Middle frontal gyrus (tissue), 1 donor: ENCODE measurements around the gene GAB1.

Source experiments
- DNase-seq: peaks from one replicate; pipeline ENCODE4 v3.0.0-alpha.2; 2015; ENCODE audit warnings: low spot score; ENCODE audit errors: extremely low spot score

The GAB1 gene

GRCh38 chr4:143383005-143383574 is 46.4 kb downstream of the GAB1 start:
- no peak for DNase-seq

GRCh38 chr4:143384381-143384994 is 47.8 kb downstream of the GAB1 start:
- no peak for DNase-seq

GRCh38 chr4:143386812-143387211 is 50.1 kb downstream of the GAB1 start:
- DNase-seq = no peak

GRCh38 chr4:143389579-143390195 is 53.0 kb downstream of the GAB1 start:
- DNase-seq = no peak

GRCh38 chr4:143390764-143391163 is 54.1 kb downstream of the GAB1 start:
- DNase-seq = no peak

- DNase-seq = no peak
These were observed 54.6 kb downstream of the GAB1 start for GRCh38 chr4:143391261-143391660.

GRCh38 chr4:143391895-143392294 is 55.2 kb downstream of the GAB1 start:
- no peak for DNase-seq

- DNase-seq = no peak
These were observed 56.5 kb downstream of the GAB1 start for GRCh38 chr4:143393195-143393594.

GRCh38 chr4:143394739-143395453 is 58.2 kb downstream of the GAB1 start:
- no peak for DNase-seq

GRCh38 chr4:143396695-143397094 is 60.0 kb downstream of the GAB1 start:
- no peak for DNase-seq

GRCh38 chr4:143397335-143397734 is 60.7 kb downstream of the GAB1 start:
- DNase-seq = no peak

- no peak for DNase-seq
These were observed 61.2 kb downstream of the GAB1 start for GRCh38 chr4:143397887-143398286.

GRCh38 chr4:143399113-143399949 is 62.7 kb downstream of the GAB1 start:
- DNase-seq = no peak

- DNase-seq = no peak
These were observed 63.4 kb downstream of the GAB1 start for GRCh38 chr4:143400082-143400481.

GRCh38 chr4:143402776-143403552 is 66.3 kb downstream of the GAB1 start:
- no peak for DNase-seq

- no peak for DNase-seq
These were observed 66.8 kb downstream of the GAB1 start for GRCh38 chr4:143403553-143403820.

- DNase-seq = no peak
These were observed 67.9 kb downstream of the GAB1 start for GRCh38 chr4:143404555-143404954.

- DNase-seq = no peak
These were observed 68.5 kb downstream of the GAB1 start for GRCh38 chr4:143405075-143405730.

- DNase-seq = no peak
These were observed 69.8 kb downstream of the GAB1 start for GRCh38 chr4:143406523-143406922.

- no peak for DNase-seq
These were observed 70.8 kb downstream of the GAB1 start for GRCh38 chr4:143407474-143407873.
